GM12873 (cell line): ENCODE results near the gene EZH2.

Experiments used
- CTCF ChIP-seq: IDR thresholded peaks from 2 replicates; pipeline ENCODE4 v1.5.1; 2012; ENCODE audit warnings: low read depth, mild to moderate bottlenecking, moderate library complexity, low read length, control low read depth; ENCODE audit not compliant: insufficient read depth; ENCODE audit errors: missing control alignments

The EZH2 gene

DNA sequence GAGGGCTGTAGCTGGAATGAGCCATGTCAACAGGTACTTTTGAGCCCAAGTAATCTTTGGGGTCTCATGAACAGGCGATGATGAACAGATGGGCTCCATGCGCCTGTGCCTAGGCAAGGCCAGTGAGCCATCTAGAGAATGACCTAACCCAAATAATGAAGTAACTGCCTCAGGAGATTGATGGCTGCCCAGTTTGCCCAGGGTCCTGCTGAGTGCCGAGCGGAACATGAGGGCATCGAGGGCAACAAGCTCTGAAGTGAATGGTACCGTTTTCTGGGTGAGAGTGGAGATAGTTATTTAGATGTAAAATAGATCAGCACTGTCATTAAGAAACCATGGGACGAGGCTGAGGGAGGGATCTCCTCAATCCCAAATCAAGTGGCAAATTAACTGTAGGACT lies 77.9 kb downstream of the EZH2 start:
- TF ChIP-seq CTCF = no peak

DNA sequence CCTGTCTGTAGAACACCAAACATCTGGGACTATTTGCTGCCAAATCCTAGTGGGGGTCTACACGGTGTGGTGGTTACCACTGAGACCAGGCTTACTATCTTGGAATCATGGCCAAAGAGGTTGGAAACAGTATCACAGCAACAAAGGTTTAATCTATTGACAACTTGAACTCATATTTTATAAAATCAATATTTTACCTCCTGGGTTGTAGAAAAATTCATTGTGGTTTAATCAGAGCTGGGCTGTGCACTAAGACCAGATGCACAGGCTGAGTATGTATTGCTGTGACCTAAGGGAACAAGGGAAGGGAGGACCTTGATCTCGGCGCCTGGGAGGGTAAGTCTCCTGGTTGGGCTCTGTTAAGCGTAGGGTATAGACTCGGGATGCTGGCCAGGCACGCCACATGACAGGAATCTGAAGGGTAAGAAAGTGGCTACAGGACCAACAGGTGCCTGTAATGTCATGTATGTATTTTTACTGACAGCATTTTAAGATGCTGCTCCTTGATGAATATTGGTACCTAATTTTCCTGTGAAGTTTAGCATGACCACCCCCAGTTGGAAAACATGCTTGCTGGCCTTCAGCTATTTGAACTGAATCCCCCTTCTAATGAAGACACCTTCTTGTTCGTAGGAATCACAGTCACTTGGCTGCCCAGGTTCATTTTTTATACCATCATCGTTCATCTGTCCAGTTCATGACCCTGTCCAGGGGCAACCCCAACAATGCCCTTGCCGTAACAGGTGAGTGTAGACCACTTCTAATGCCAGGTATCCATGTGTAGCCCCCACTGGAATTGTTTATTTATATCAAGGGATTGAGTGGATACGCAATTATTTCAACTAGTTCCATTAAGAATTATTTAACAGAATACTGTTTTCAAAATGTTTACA lies 79.5 kb downstream of the EZH2 start:
- no peak for TF ChIP-seq CTCF

DNA sequence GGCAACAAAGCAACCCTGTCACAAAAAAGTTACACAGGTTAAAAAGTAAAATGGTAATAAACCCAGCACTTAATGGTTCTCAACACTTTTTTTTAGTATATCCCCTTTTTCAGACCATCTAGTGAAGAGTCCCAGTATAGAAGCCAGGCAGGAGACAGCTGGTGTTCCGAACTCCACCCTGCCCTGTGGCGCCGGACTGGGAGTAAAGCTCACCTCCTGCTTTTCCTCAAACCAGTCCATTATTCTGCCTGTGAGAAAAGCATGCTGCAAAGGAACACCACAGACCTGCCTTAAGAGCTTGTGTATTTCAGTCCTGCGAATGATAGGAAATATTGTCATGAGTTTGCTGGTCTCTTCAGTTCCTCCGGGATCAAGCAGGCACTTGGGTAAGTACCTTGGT lies 81.0 kb downstream of the EZH2 start:
- TF ChIP-seq CTCF = no peak

GRCh38 chr7:148802101-148802493 lies 82.0 kb downstream of the EZH2 start:
- no peak for TF ChIP-seq CTCF

- no peak for TF ChIP-seq CTCF
Measured at GRCh38 chr7:148800677-148801076, 83.4 kb downstream of the EZH2 start.

DNA sequence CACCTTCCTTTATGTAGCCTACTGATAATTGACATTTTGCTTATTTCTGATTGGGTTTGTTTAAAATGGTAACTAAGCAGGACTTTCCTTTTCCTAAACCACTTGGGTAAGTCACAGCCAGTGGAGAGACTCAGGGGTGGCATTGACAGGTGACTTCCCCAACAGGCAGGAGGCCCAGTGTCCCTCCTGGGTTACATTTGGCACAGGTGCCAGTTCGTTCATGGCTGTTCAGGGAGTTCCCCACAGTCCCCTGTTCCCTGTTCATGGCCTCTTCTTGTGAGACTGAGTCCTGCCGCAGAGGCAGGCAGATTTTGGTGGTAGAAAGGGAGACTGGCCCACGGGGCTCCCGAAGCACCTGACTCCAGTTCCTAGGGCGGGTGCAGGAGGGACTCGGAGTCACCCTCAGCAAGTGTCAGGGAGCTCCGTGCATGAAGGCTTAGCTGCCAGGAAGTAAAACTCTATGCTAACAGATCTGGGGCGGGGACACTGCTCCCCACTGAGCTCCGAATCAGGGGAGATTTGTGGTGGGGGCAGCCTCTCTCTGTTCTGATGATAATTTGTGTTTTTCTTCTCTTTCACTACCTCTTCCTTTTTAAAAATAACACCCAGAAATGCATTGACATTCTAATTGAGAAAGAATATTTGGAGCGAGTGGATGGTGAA lies 84.1 kb downstream of the EZH2 start:
- no peak for TF ChIP-seq CTCF

- TF ChIP-seq CTCF = no peak
Measured at GRCh38 chr7:148796841-148797240, 87.2 kb downstream of the EZH2 start.
